Mesothelial cell of epicardium (in vitro differentiated cells): ENCODE results near the gene FOXC1. TPM values are rescaled to one million over a fixed set of nuclear protein-coding genes. Genes with fewer than 3 reads are reported as not detected.

Experiments
- DNase-seq, 2 experiments: peaks; one replicate each; pipeline ENCODE4 v3.0.0; 2021; ENCODE audit warnings: low spot score in 2 of 2; ENCODE audit not compliant: unreplicated experiment in 2 of 2
- H3K27ac Mint-ChIP-seq: 2 replicates; pipeline ENCODE4 v1.8.0; 2021; ENCODE audit warnings: mixed read lengths
- H3K27me3 Mint-ChIP-seq: 2 replicates; pipeline ENCODE4 v1.8.0; 2021; ENCODE audit warnings: low read depth, mixed read lengths
- H3K36me3 Mint-ChIP-seq: 2 replicates; pipeline ENCODE4 v1.8.0; 2021; ENCODE audit warnings: mixed read lengths
- H3K4me1 Mint-ChIP-seq: 2 replicates; pipeline ENCODE4 v1.8.0; 2021; ENCODE audit warnings: mixed read lengths
- H3K4me3 Mint-ChIP-seq: 2 replicates; pipeline ENCODE4 v1.8.0; 2021; ENCODE audit warnings: mild to moderate bottlenecking, moderate library complexity, mixed read lengths
- H3K9me3 Mint-ChIP-seq: 2 replicates; pipeline ENCODE4 v1.8.0; 2021; ENCODE audit warnings: mixed read lengths
- CTCF ChIP-seq: fragments of 200-600 bp; sonication (generic); IDR thresholded peaks from one replicate; pipeline ENCODE4 v1.5.0; 2021; ENCODE audit warnings: antibody characterized with exemption; ENCODE audit not compliant: unreplicated experiment
- total RNA-seq: library from RNA; stranded (reverse); gene quantifications from 3 replicates; pipeline ENCODE4 v1.2.1, GENCODE V29; 2021

FOXC1 gene
- total RNA-seq, 1 donor from 2014 or later = 50.5 TPM

GRCh38 chr6:1631251-1631650 is 21.5 kb downstream of the FOXC1 start:
- Mint-ChIP-seq H3K4me1 (peaks cover 59% of the 10 kb centered on the region), H3K27ac (peak overlapping the region; percentile 55), H3K9me3 (no peaks in the 10 kb centered on the region), H3K4me3 (no peak overlapping the region), H3K36me3 (peaks cover 4% of the 10 kb centered on the region), H3K27me3 (peaks cover 29% of the 10 kb centered on the region)
- DNase-seq = no peak
- no peak for TF ChIP-seq CTCF

- H3K9me3 Mint-ChIP-seq = no peaks in the 10 kb centered on the region
- H3K27me3 Mint-ChIP-seq = peaks cover 9% of the 10 kb centered on the region
- DNase-seq = no peak
- no peak overlapping the region for H3K27ac Mint-ChIP-seq
- H3K4me3 Mint-ChIP-seq = no peak overlapping the region
- peaks cover 38% of the 10 kb centered on the region for H3K4me1 Mint-ChIP-seq
- peaks cover 4% of the 10 kb centered on the region for H3K36me3 Mint-ChIP-seq
- TF ChIP-seq CTCF = no peak
Measured at GRCh38 chr6:1633366-1634021, 23.8 kb downstream of the FOXC1 start.

- no peaks in the 10 kb centered on the region for H3K9me3 Mint-ChIP-seq
- H3K27ac Mint-ChIP-seq = no peak overlapping the region
- H3K4me1 Mint-ChIP-seq = peaks cover 33% of the 10 kb centered on the region
- H3K27me3 Mint-ChIP-seq = peaks cover 4% of the 10 kb centered on the region
- TF ChIP-seq CTCF = no peak
- no peak for DNase-seq
- H3K4me3 Mint-ChIP-seq = no peak overlapping the region
- H3K36me3 Mint-ChIP-seq = peaks cover 4% of the 10 kb centered on the region
Measured at GRCh38 chr6:1634081-1634480, 24.4 kb downstream of the FOXC1 start.

- H3K27me3 Mint-ChIP-seq = peaks cover 2% of the 10 kb centered on the region
- no peak overlapping the region for H3K4me3 Mint-ChIP-seq
- H3K27ac Mint-ChIP-seq = no peak overlapping the region
- no peak for DNase-seq
- TF ChIP-seq CTCF = no peak
- H3K36me3 Mint-ChIP-seq = peaks cover 4% of the 10 kb centered on the region
- no peaks in the 10 kb centered on the region for H3K9me3 Mint-ChIP-seq
- peaks cover 24% of the 10 kb centered on the region for H3K4me1 Mint-ChIP-seq
Measured at GRCh38 chr6:1635305-1636010, 25.7 kb downstream of the FOXC1 start.

GRCh38 chr6:1636272-1636825 is 26.6 kb downstream of the FOXC1 start:
- Mint-ChIP-seq H3K27me3 (peaks cover 2% of the 10 kb centered on the region), H3K27ac (no peak overlapping the region), H3K4me1 (peaks cover 24% of the 10 kb centered on the region), H3K4me3 (no peak overlapping the region), H3K36me3 (peaks cover 4% of the 10 kb centered on the region), H3K9me3 (no peaks in the 10 kb centered on the region)
- DNase-seq = no peak
- TF ChIP-seq CTCF = no peak
